GM13976 (cell line): Measurements from ENCODE around the gene UBE3B.

Source experiments
- DNase-seq: peaks from one replicate; pipeline ENCODE4 v3.0.0; 2012; ENCODE audit warnings: low spot score
- CTCF ChIP-seq: IDR thresholded peaks from 2 replicates; pipeline ENCODE4 v1.5.1; 2012; ENCODE audit warnings: borderline replicate concordance, mild to moderate bottlenecking; ENCODE audit not compliant: insufficient read depth; ENCODE audit errors: extremely low read depth, missing control alignments, control extremely low read depth
- in situ Hi-C: fragments of 300-500 bp; cut with MboI; formaldehyde crosslinking; loops from one replicate; pipeline ENCODE4 v1.12.0; 2022; ENCODE audit warnings: low sequenced_read_pairs, mixed read lengths, inconsistent platforms; ENCODE audit not compliant: unreplicated experiment

The UBE3B gene

DNA sequence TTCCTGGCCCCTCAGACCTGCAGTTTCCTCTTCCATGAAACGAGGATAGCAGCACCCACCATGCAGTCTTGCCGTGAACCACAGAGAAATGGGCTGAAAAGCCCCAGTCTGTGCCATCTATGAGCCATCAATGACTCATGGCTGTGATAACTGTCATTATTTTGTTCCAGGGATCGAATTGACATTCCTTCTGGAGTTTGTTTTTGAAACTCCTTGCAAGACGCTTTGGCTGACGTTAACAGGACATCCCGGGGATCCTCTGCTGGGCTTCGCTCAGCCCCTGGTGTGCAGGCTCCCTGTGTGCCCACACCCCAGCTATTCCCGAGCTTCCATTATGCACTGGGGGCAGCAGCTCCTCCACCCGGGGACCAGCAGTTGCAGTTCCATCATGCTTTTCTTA, 62.1 kb downstream of the UBE3B start:
- no peak for TF ChIP-seq CTCF
- in situ Hi-C loops = no loop called here
- DNase-seq = no peak

- TF ChIP-seq CTCF = no peak
- no peak for DNase-seq
- in situ Hi-C loops = no loop called here
Measured at GRCh38 chr12:109540526-109541412, 63.3 kb downstream of the UBE3B start.

- no peak for TF ChIP-seq CTCF
- in situ Hi-C loops = no loop called here
- no peak for DNase-seq
Measured at GRCh38 chr12:109541413-109541726, 63.9 kb downstream of the UBE3B start.

DNA sequence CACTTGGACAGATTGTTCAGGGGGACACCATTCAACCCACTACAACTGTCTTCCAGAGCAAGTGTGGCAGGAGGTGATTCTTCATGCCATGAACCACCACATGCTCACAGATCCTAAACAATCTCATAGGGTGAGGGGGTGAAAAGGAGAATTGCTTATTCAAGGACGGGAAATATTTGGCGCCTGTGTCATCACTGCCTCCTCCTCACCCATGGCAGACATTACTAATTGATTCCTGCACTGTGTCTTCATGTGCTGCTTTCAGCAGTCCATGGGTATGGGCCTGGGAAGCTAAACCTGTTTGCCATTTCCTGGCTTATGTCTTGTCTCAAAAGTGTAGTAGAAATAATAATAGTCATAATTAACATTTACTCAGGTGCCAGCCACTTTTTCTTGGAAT, 64.6 kb downstream of the UBE3B start:
- TF ChIP-seq CTCF = no peak
- in situ Hi-C loops = no loop called here

GRCh38 chr12:109542876-109543275, 65.4 kb downstream of the UBE3B start:
- no peak for DNase-seq
- in situ Hi-C loops = no loop called here
- no peak for TF ChIP-seq CTCF

More for the DNA sequence above, 64.6 kb downstream of the UBE3B start:
- no peak for DNase-seq

- TF ChIP-seq CTCF = no peak
- no peak for DNase-seq
- in situ Hi-C loops = no loop called here
Measured at GRCh38 chr12:109544955-109545531, 67.6 kb downstream of the UBE3B start.

DNA sequence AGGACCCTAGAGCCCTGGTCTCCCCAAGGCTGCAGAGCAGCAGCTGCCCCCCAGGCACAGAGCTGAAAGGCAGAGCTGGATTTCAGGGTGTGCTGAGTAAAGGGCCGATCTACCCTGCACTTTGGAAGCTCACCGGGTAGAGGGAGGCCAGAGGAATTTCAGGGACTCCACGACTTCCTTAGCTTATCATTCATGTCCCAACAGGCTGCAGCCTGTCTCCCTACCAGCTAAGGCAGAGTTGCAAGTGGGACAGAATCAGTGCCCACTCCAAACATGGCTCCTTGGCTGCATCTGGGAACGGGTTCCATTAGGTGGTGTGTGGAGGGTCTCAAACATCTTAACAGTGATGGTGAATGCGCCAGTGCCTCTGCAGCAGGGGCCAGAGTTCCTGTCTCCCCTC, 68.4 kb downstream of the UBE3B start:
- in situ Hi-C loops = no loop called here
- TF ChIP-seq CTCF = no peak
- no peak for DNase-seq
